GM19452 (cell line): Measurements from ENCODE around the gene FJX1.
"Not testable (repeated sequence)": the region's sequence is repeated elsewhere in the genome, so short reads cannot be mapped to it uniquely, and the experiment has no call there.

Source experiments
- ATAC-seq: cut with Tn5 transposase; IDR thresholded peaks from one replicate; pipeline ENCODE4 v1.9.1; 2021; ENCODE audit not compliant: unreplicated experiment

Gene FJX1

GRCh38 chr11:35664977-35665441 lies 46.7 kb downstream of the FJX1 start:
- ATAC-seq: no peak

DNA sequence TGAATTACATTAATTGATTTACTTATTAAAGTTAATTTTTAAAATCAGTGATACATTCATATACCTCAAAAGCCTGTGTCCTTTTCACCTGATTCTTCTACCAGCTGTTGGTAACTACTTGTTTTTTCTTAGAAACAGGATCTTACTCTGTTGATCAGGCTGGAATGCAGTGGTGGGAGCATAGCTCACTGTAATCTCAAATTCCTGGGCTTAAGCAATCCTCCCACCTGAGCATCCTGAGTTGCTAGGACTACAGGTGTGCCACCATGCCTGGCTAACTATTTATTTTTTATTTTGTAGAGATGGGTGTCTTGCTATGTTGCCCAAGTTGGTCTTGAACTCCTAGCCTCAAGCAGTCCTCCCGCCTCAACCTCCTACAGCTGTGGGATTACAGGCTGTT lies 49.0 kb downstream of the FJX1 start:
- ATAC-seq: no peak

GRCh38 chr11:35668350-35668749 lies 50.1 kb downstream of the FJX1 start:
- ATAC-seq: not testable (repeated sequence)
